Lung microvascular endothelial cell (primary cell): ENCODE results near the gene FRRS1L. TPM values are rescaled to one million over a fixed set of nuclear protein-coding genes. Genes with fewer than 3 reads are reported as not detected.

Experiments used
- DNase-seq, 2 donors: peaks; one replicate each; pipeline versions ENCODE4 v3.0.0 to v3.0.0-alpha.2; 2010; ENCODE audit warnings: low read depth in 2 of 2
- total RNA-seq: library from RNA; depleted of rRNA; stranded (reverse); fragments of >200 nt; gene quantifications from 2 replicates; pipeline ENCODE4 v1.2.1, GENCODE V29; 2014

Gene FRRS1L
- total RNA-seq, 1 donor from 2014 or later = not detected

- DNase-seq = no peak
These were observed 9.9 kb upstream of the FRRS1L start for GRCh38 chr9:109176963-109177362.

DNA sequence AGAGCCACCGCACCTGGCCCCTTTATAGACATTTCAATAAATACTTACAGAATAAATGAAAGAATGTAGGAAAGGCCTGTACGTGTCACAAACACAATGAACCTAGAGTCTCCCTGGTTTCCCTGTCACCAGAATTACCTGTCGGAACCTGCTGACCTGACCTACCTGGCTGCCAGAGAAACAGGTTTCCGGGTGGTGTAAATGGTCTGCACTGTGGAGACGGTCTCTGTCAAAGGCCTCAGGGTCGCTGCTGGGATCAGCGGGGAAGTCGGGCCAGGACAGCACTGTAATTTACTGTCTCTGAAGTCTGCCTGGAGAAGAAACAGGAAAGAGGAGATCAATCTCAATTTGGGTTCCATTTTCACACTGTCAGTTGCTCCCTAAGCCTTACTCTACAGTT is 9.3 kb upstream of the FRRS1L start:
- DNase-seq = no peak

DNA sequence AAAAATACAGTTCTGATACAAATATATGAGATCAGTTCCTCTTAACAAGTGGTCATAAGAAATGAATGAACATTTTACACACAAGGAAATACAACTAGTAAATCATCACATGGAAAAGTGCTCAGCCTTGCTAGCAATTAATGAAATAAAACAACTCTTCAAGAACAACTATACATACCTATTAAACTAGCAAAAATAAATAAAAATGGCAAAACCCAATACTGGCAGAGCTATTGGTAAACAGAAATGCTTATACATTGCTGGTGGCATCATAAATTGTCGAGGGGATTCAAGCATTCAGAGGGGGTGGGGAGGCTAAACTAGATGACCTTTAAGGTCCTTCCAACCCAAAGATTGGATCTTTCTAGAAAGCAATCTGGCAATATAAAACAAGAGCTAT is 5.9 kb upstream of the FRRS1L start:
- no peak for DNase-seq

DNA sequence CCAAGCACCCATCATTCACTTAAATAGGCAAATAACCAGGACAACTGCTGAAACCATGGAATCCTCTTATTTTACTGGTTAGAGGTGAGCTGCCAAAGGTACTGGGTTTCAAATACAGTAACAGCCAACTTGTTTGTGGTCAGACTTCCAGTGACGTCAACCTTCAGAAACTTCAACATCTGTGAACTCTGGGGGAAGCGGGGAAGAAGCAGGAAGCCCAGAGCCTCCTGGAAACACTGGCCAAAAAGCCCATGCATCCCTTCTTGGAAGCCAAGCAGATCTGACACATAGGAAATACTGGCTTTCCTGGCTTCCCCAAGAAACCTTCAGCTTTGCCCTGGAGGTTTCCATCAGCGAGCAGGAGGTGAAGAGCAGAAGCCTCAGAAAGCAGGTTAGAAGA is 4.9 kb upstream of the FRRS1L start:
- DNase-seq = peak in 1 of 2 donors; percentile 80

DNA sequence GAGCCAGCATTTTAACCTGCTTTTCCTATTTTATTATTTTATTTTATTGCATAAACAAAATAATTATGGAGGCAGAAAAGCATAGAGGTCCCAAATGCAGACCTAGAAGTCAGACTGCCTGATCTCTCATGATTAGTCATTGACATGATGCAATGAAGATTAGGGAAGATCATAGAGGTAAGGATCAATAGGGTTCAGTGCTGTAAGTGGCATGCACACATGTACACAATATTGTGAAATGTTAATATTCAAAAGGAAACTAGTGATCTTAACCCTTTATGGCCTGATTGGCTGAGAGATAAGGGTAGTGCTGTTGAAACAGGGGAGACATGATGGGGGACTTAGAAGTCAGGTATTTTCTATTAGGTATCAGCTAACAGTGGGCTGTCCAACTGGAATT is 1.1 kb upstream of the FRRS1L start:
- no peak for DNase-seq

DNA sequence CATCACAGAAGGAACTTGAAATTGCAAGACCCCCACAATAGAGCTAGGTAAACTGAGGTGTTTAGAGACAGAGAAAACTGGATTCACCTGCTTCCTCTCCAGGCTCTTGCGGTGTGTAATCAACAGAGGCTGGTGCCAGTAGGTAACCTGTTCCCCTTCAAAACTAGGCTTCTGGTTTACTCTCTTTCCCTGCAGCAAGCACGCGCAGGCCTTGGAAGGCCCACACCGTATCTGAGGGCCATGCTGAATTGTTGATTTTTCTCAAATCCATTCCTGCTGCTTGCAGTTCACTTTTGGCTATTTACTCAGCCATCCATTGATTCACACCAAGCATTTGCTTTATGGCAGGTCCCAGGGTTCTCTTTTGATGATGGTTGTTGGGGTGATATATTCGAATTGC is 667 bp upstream of the FRRS1L start:
- DNase-seq = no peak

GRCh38 chr9:109166171-109166770 is 778 bp downstream of the FRRS1L start:
- no peak for DNase-seq

GRCh38 chr9:109164042-109164441 is 3.0 kb downstream of the FRRS1L start:
- no peak for DNase-seq

- no peak for DNase-seq
These were observed 3.9 kb downstream of the FRRS1L start for GRCh38 chr9:109163194-109163593.

GRCh38 chr9:109162677-109163076 is 4.4 kb downstream of the FRRS1L start:
- DNase-seq = no peak

DNA sequence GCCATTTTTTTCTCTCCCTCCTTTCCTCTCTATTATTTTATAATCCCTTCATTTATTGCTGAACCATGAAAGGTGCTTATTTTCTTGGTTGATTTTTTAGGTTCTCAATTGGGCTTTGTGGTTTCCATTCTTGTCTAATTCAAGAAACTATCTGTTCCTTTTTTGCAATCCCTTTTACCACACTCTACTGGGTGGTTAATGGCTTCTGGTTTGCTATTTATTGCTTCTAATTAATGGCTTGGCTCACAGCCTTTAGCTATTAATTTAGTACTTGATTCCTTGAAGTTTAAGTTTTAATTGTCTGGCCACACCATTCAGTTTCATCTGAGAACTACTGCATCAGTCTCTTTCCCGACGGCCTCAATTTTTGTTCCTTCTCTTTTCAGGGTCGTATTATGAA is 5.6 kb downstream of the FRRS1L start:
- no peak for DNase-seq

DNA sequence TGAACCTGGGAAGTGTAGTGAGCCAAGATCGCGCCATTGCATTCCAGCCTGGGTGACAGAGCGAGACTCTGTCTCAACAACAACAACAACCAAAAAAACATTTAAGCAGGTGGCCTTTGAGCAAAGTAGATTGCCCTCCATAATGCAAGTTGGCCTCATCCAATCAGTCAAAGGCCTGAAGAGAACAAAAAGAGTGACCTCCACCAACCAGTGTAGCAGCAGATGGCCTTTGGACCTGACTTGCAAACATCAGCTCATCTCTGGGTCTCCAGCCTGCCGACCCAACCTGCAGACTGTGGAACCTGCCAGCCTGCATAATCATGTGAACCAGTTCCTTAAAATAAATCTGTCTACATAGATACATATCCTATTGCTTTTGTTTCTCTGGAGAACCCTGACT is 7.5 kb downstream of the FRRS1L start:
- no peak for DNase-seq

GRCh38 chr9:109158651-109159050 is 8.4 kb downstream of the FRRS1L start:
- DNase-seq = no peak

GRCh38 chr9:109156708-109157107 is 10.3 kb downstream of the FRRS1L start:
- DNase-seq = no peak

DNA sequence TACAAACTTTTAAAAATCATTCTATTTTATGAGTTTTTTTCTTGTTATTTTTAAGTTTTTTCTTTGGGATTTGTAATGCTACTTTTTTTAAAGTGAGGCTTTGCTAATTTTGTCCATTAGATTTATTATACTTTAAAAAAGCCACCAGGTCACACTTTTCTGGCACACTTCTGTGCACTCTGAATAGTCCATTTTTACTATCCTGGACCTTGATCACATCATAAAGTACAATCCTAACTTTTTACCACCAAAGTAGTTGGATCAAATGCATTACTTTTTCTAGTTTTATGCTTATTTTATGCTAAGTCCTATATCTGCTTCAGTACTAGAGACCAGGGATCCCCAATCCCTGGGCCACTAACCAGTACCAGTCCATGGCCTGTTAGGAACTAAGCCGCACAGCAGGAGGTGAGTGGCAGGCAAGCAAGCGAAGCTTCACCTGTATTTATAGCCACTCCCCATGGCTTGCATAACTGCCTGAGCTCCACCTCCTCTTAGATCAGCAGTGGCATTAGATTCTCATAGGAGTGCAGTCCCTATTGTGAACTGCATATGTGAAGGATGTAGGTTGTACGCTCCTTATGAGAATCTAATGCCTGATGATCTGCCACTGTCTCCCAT is 16.0 kb downstream of the FRRS1L start:
- DNase-seq = no peak

GRCh38 chr9:109149722-109150121 is 17.3 kb downstream of the FRRS1L start:
- DNase-seq = no peak

- DNase-seq = no peak
These were observed 18.0 kb downstream of the FRRS1L start for GRCh38 chr9:109149089-109149488.

DNA sequence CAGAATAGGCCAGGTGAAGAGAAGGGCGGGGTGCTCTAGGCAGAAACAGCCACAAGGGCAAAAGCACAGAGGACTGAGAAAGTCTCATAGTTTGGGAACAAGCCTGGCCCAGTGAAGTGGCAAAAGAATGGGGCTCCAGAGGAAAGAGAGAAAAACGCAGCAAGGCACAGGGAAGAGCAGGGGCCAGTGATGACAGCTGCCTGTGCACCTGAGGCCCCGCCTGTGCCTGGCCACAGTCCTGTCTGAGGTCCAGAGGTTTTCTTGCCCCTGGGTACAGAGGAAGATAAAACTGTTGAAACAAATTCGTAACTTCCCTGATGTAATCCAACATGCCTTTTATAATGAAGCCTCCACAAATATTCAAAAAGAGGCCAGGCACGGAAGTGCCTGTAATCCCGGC is 22.0 kb downstream of the FRRS1L start:
- no peak for DNase-seq

DNA sequence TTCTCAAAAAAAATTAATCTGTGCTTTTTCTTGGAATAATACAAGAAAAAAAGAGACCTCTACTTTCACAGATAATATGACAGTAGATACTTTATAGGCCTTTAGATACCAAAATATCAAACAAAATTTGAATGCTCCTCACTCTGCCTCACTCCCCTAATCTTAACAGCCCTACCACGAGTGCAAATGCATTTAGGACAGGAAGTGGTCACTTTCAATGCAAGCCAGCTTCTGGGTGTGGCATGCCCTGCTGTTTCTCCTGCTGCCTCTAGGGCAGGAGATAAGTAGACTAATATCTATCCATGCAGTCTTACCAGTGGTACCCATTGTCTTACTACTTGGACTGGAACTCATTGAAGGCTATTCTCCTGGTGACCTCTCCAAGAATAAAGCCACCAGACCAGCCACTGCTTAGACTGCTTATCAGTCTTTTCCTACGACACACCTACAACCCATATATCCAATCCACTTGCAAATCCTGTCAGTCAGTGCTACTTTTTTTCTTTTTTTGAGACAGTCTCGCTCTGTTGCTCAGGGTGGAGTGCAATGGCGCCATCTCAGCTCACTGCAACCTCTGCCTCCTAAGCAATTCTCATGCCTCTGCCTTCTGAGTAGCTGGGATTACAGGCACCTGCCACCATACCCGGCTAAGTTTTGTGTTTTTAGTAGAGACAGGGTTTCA is 23.0 kb downstream of the FRRS1L start:
- peak; percentile 3 to 16 for DNase-seq

- DNase-seq = no peak
These were observed 25.7 kb downstream of the FRRS1L start for GRCh38 chr9:109141375-109141774.

- no peak for DNase-seq
These were observed 27.2 kb downstream of the FRRS1L start for GRCh38 chr9:109139851-109140250.

DNA sequence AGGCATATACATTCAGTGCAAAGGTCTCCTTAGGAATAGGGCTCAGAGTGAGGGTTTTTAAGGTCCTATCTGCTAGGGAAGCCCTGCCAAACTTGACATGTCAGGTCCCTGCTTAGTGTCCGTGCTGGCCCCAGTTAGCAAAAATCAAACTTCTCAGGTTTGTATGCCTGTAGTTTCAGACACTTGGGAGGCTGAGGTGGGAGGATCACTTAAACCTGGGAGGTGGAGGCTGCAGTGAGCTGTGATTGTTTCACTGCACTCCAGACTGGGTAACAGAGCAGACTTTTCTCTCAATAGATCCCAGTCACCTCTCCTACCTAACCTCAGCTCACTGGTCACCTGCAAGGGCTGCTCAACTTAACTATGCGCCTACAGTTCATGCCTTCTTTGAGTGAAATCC is 28.6 kb downstream of the FRRS1L start:
- DNase-seq = no peak

DNA sequence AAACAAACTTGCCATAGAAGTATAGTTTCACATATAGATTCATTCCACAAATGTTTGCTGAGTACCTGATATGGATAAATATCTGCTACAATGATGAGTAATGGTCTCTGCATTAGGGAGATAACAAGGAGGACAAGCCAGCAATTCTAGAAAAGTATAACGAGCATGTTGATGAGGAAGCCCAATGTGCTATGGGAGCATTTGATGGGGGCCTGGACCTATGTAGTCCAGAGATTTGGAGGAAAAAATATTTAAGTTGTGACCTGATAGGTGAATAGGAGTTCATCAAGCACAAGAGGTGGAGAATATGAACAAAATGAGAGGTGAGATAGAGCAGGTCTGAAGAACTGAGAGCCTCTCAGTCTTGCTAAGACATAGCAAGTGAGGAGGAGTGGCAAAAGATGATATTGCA is 32.9 kb downstream of the FRRS1L start:
- DNase-seq = no peak
